ENCODE data around the gene SUV39H2.

Gene SUV39H2

GRCh38 chr10:14952851-14953423 is 74.3 kb downstream of the SUV39H2 start:
- TF ChIP-seq JUND (IDR thresholded peaks at IDR 0.05; ENCODE audit: low read depth): no peak
- DNase-seq (ENCODE audit: low read depth in 1 of 2, low spot score in 1 of 2): no peak
- in situ Hi-C loops (cut with HindIII; ENCODE audit: low pct_unique_long_range_greater_than_20kb, low sequenced_read_pairs): no loop called here

DNA sequence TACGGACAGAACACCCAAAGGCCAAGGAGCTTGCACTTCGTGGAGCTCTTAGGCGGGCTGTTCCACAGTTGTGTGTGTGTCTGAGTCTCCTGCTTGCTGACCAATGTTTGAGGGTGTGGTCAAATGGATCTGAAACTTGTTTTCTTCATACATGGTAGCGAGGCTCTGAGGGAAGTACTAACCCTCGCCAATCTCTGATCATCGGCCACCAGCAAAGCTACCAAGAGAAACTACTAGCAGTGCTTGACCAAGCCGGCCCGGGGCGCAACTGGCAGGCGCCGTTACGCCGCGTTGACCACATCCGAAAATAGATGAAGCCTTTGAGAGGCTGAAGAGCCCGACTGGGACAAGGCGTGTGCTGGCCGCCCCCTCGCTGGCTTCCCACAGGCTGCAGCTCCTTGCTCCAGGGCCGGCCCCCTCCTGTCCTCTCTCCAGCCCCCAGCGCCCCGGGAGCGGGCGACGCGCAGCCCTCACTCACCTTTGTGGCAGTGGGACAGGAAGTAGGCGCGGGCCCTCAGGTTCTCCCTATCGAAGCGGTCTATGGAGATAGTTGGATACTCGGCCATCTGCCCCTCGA is 74.8 kb downstream of the SUV39H2 start:
- DNase-seq (ENCODE audit: low read depth in 1 of 2, low spot score in 1 of 2): peak; percentile 41 to 65
- TF ChIP-seq JUND (IDR thresholded peaks at IDR 0.05; ENCODE audit: low read depth): no peak
- in situ Hi-C loops (cut with HindIII; ENCODE audit: low pct_unique_long_range_greater_than_20kb, low sequenced_read_pairs): no loop called here

All from T47D (cell line).